Liver (tissue), 9 donors: ENCODE results near the gene CDRT4. TPM values are rescaled to one million over a fixed set of nuclear protein-coding genes. Genes with fewer than 3 reads are reported as not detected.

Experiments used
- DNase-seq: peaks from one replicate; pipeline ENCODE4 v3.0.0-alpha.2; 2017; ENCODE audit warnings: low spot score
- H3K27ac ChIP-seq, 2 donors: one replicate each; pipeline ENCODE4 v1.7.0; 2013; ENCODE audit warnings: inconsistent platforms in 2 of 2, low read length in 2 of 2, control low read depth in 1 of 2, low read depth in 1 of 2, mild to moderate bottlenecking in 1 of 2
- H3K27me3 ChIP-seq, 4 donors: one replicate each; pipeline versions ENCODE4 v1.6.1 to v1.7.0; 2013; ENCODE audit warnings: low read length in 3 of 4, inconsistent platforms in 1 of 4, mild to moderate bottlenecking in 1 of 4, moderate library complexity in 1 of 4; ENCODE audit not compliant: control insufficient read depth in 4 of 4, insufficient read depth in 4 of 4
- H3K36me3 ChIP-seq, 4 donors: one replicate each; pipeline versions ENCODE4 v1.6.1 to v1.7.0; 2013; ENCODE audit warnings: low read length in 3 of 4, mild to moderate bottlenecking in 3 of 4, low read depth in 1 of 4, moderate library complexity in 1 of 4; ENCODE audit not compliant: control insufficient read depth in 4 of 4, insufficient read depth in 3 of 4
- H3K4me1 ChIP-seq, 4 donors: one replicate each; pipeline versions ENCODE4 v1.6.1 to v1.7.0; 2013; ENCODE audit warnings: low read length in 3 of 4, mild to moderate bottlenecking in 3 of 4, moderate library complexity in 1 of 4; ENCODE audit not compliant: control insufficient read depth in 4 of 4, insufficient read depth in 4 of 4
- H3K4me3 ChIP-seq, 3 donors: one replicate each; pipeline versions ENCODE4 v1.6.1 to v1.7.0; 2013; ENCODE audit warnings: low read length in 3 of 3, control low read depth in 1 of 3, low read depth in 1 of 3, mild to moderate bottlenecking in 1 of 3
- H3K9ac ChIP-seq, 2 donors: one replicate each; pipeline ENCODE4 v1.7.0; 2013; ENCODE audit warnings: low read length in 2 of 2, mild to moderate bottlenecking in 2 of 2, moderate library complexity in 2 of 2, control low read depth in 1 of 2, low read depth in 1 of 2
- H3K9me3 ChIP-seq, 4 donors: one replicate each; pipeline versions ENCODE4 v1.6.1 to v1.7.0; 2013; ENCODE audit warnings: low read length in 3 of 4; ENCODE audit not compliant: control insufficient read depth in 4 of 4
- ATF3 ChIP-seq: IDR thresholded peaks from 2 replicates; pipeline ENCODE4 v1.6.1; 2016; ENCODE audit warnings: antibody characterized with exemption
- CTCF ChIP-seq: fragments of 150-350 bp; IDR thresholded peaks from 2 replicates; pipeline ENCODE4 v1.5.1; 2017; ENCODE audit warnings: improper control_type of control experiment, low read depth, low read length; ENCODE audit not compliant: missing input control
- EGR1 ChIP-seq, 2 donors: IDR thresholded peaks; 2 replicates each; pipeline ENCODE4 v1.6.1; 2016 to 2018; ENCODE audit warnings: antibody characterized with exemption in 2 of 2, low read depth in 2 of 2
- FOXA1 ChIP-seq: IDR thresholded peaks from 2 replicates; pipeline ENCODE4 v1.6.1; 2016; ENCODE audit warnings: antibody characterized with exemption
- FOXA2 ChIP-seq: IDR thresholded peaks from 2 replicates; pipeline ENCODE4 v1.6.1; 2016; ENCODE audit warnings: antibody characterized with exemption
- GABPA ChIP-seq, 2 donors: IDR thresholded peaks in 1 of 2; conservative IDR thresholded peaks in 1 of 2; 2 replicates each; pipeline ENCODE4 v1.6.1; 2016; ENCODE audit warnings: antibody characterized with exemption in 2 of 2, mild to moderate bottlenecking in 1 of 2, moderate library complexity in 1 of 2
- HNF4A ChIP-seq, 2 donors: conservative IDR thresholded peaks; 2 replicates each; pipeline ENCODE4 v1.6.1; 2016; ENCODE audit warnings: antibody characterized with exemption in 2 of 2, mild to moderate bottlenecking in 2 of 2
- HNF4G ChIP-seq: IDR thresholded peaks from 2 replicates; pipeline ENCODE4 v1.6.1; 2016; ENCODE audit warnings: antibody characterized with exemption
- JUND ChIP-seq, 2 donors: IDR thresholded peaks; 2 replicates each; pipeline ENCODE4 v1.6.1; 2016; ENCODE audit warnings: antibody characterized with exemption in 2 of 2
- MAX ChIP-seq: IDR thresholded peaks from 2 replicates; pipeline ENCODE4 v1.6.1; 2016; ENCODE audit warnings: antibody characterized with exemption
- NR2F2 ChIP-seq: IDR thresholded peaks from 2 replicates; pipeline ENCODE4 v1.6.1; 2016; ENCODE audit warnings: antibody characterized with exemption
- RAD21 ChIP-seq, 2 donors: IDR thresholded peaks; 2 replicates each; pipeline ENCODE4 v1.6.1; 2016; ENCODE audit warnings: antibody characterized with exemption in 2 of 2, mild to moderate bottlenecking in 2 of 2
- REST ChIP-seq: IDR thresholded peaks from 2 replicates; pipeline ENCODE4 v1.6.1; 2016; ENCODE audit warnings: antibody characterized with exemption, mild to moderate bottlenecking
- RXRA ChIP-seq, 2 donors: IDR thresholded peaks; 2 replicates each; pipeline ENCODE4 v1.6.1; 2017 to 2018; ENCODE audit warnings: antibody characterized with exemption in 2 of 2, mild to moderate bottlenecking in 1 of 2
- SP1 ChIP-seq: IDR thresholded peaks from 2 replicates; pipeline ENCODE4 v1.6.1; 2018; ENCODE audit warnings: antibody characterized with exemption, mild to moderate bottlenecking
- TAF1 ChIP-seq: conservative IDR thresholded peaks from 2 replicates; pipeline ENCODE4 v1.6.1; 2016; ENCODE audit warnings: antibody characterized with exemption, mild to moderate bottlenecking
- YY1 ChIP-seq: IDR thresholded peaks from 2 replicates; pipeline ENCODE4 v1.6.1; 2016; ENCODE audit warnings: antibody characterized with exemption, mild to moderate bottlenecking
- ZBTB33 ChIP-seq: IDR thresholded peaks from 2 replicates; pipeline ENCODE4 v1.6.1; 2016; ENCODE audit warnings: antibody characterized with exemption
- WGBS: extraction: QIAGEN DNeasy Blood & Tissue Kit; methylation state at CpG from one replicate; pipeline ENCODE4 v1.1.7; 2013; 5-methylcytosine and 5-hydroxymethylcytosine counted together
- polyA plus RNA-seq, 2 donors: library from polyadenylated mRNA; stranded (reverse) in 1 of 2; unstranded in 1 of 2; fragments of 200-250 nt in 1 of 2; fragments of >200 nt in 1 of 2; fragmentation: Nextera tagmentation in 1 of 2; extraction: Ambion mirVana in 1 of 2; gene quantifications; one replicate each; pipeline versions ENCODE4 v1.2.1 to v1.2.3, GENCODE V29; 2013 to 2015
- total RNA-seq, 2 donors: library from RNA; depleted of rRNA; stranded (reverse); fragments of >200 nt; gene quantifications; one replicate each; pipeline ENCODE4 v1.2.3, GENCODE V29; 2014
- donor health status: healthy.
- donor health status: healthy.
- donor health status: healthy.
- donor health status: healthy.
- donor health status: healthy.

Gene CDRT4
- total and polyA plus RNA-seq, 4 donors: 0.43 to 3.3 (median 1.8) TPM; not detected in 1

GRCh38 chr17:15432807-15433611 is 34.4 kb downstream of the CDRT4 start:
- WGBS: 55% methylated on average over 6 of the region's 6 CpGs
- H3K9me3 ChIP-seq: no peaks in the 10 kb centered on the region
- DNase-seq: no peak
- peak overlapping the region; percentile 35 to 65 for H3K27ac ChIP-seq
- peak; percentile 56 for TF ChIP-seq HNF4G
- peak; percentile 80 to 90 for TF ChIP-seq HNF4A (conservative IDR thresholded peaks at IDR 0.05)
- no peak for TF ChIP-seq NR2F2
- peak; percentile 44 for TF ChIP-seq REST
- peak; percentile 76 for TF ChIP-seq FOXA2
- peak; percentile 79 for TF ChIP-seq ATF3
- peak; percentile 83 for TF ChIP-seq SP1
- peak; percentile 36 to 83 for TF ChIP-seq JUND (IDR thresholded peaks at IDR 0.05)
- TF ChIP-seq FOXA1: peak; percentile 62
- TF ChIP-seq RXRA (IDR thresholded peaks at IDR 0.05): peak; percentile 70 to 92
- peak; percentile 59 for TF ChIP-seq YY1
- no peak for TF ChIP-seq GABPA (IDR thresholded peaks at IDR 0.05 in 1 of 2, conservative IDR thresholded peaks at IDR 0.05 in 1 of 2)
- TF ChIP-seq MAX: peak; percentile 84
- peak in 1 of 2 donors; percentile 50 for TF ChIP-seq EGR1 (IDR thresholded peaks at IDR 0.05; ENCODE audit: low read depth in 2 of 2)
- no peak for TF ChIP-seq TAF1
- peak; percentile 41 to 51 for TF ChIP-seq RAD21 (IDR thresholded peaks at IDR 0.05)
- TF ChIP-seq CTCF: no peak
- peak; percentile 73 for TF ChIP-seq ZBTB33
- H3K4me1 ChIP-seq: peaks cover 23 to 56% (median 46%) of the 10 kb centered on the region in 4 donors
- no peaks in the 10 kb centered on the region for H3K27me3 ChIP-seq
- no peak overlapping the region for H3K4me3 ChIP-seq
- no peak overlapping the region for H3K9ac ChIP-seq
- H3K36me3 ChIP-seq: no peaks in the 10 kb centered on the region
